GM21447 (cell line): ENCODE data around the gene C19orf25.
"Not testable (repeated sequence)": the region's sequence is repeated elsewhere in the genome, so short reads cannot be mapped to it uniquely, and the experiment has no call there.

Experiments used
- ATAC-seq: cut with Tn5 transposase; IDR thresholded peaks from one replicate; pipeline ENCODE4 v1.9.1; 2021; ENCODE audit not compliant: unreplicated experiment

Gene C19orf25

DNA sequence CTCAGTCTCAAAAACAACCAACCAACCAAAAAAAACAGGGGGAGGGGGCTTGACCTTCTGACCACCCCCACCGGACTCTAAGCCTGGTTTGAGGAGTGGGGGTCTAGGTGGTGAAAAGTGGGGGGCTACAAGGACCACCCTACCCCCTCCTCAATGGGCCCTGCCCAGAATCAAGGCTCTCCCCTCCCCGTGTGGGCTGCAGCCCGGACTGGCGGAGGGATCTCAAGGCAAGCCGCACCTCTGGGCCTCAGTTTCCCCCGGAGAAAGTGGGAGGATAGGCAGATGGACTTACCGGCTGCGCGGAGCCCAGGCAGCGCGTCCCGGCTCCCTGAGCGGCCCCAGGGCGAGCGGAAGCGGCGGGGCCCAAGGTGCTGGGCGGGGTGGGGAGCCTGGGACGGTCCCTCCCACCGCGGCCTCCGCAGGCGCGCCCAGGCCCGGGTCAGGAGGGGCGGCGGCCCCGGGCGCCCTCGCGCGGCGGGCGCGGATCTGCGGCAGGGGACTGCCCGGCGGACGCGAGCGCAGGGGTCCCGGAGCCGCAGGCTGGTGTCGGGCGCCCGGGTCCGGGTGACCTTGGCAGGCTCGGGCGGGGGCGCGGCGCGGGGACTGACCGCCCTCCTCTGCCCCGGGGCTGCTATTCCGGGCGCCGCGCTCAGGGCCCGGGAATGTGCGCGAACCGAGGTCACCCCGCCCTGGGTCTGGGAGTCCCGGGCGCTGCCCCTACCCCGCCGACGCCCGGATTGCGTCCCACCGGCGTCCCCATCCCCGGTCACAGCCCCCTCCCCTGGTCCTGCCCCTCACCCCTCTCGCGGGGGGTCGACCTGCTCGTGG lies 33.9 kb upstream of the C19orf25 start, which contains the start of gene ADAMTSL5:
Gene ADAMTSL5 (minus strand): TSS at position 349 of the 828 bp plus-strand sequence. CDS start 2,076 bp downstream, outside the sequence.
- ATAC-seq, result no peak

DNA sequence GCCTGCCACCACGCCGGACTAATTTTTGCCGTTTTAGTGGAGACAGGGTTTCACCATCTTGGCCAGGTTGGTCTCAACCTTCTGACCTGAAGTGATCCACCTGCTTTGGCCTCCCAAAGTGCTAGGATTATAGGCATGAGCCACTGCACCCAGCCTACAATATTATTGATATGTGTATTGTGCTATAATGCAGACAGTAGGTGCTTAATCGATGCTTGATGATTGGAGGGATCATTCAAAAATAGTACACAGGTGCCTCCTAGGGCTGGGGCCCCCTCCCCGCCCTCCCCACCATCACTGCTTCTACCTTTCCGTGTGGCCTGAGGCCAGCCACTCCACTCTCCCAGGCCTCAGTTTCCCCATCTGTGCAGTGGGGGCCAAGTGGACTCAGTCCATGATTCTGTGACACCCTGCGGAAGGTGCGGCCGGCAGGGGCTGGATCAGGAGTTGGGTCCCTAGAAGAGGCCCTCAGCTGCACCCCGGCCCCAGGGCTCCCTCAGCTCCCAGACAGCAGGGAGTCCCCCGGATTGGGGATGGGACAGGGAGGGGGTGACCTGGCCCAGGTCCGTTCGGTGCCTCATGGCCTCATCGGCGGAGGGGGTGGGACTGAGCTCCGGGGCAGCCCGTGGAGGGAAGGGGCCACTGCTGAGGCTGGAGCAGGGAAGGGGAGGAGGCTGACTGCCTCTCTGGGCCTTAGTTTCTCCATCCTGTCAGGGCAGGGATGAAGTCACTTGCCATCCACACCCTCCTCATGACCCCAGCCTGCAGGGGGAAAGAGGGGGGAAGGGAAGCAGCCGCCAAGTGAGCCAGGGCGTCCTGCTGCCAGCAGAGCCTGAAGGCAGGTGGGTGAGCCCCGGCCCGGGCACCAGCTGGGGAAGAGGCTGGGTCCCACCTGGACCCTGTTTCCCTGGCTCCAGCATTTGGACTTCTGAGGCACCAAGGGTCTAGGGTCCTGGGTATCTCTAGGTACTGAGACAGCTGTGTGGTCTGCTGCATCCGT lies 32.6 kb upstream of the C19orf25 start:
- ATAC-seq, result no peak

DNA sequence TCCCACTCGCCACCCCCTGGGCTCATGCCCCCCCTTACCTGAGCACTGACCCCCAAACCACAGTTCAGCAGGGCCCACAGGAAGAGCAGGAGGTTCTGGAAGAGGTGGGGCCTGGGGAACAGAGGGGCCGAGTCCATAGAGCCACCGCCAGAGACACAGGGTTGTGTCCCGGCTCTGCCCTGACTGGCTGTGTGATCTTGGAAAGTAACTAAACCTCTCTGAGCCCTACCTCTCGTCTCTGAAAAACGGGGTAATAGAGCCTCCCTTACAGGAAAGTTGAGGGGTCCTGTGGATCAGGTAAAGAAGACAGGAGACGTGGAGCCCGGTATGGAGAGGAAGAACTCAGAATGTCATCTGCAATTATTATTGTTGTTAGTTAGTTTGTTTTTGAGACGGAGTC lies 31.8 kb upstream of the C19orf25 start:
- ATAC-seq, result no peak

DNA sequence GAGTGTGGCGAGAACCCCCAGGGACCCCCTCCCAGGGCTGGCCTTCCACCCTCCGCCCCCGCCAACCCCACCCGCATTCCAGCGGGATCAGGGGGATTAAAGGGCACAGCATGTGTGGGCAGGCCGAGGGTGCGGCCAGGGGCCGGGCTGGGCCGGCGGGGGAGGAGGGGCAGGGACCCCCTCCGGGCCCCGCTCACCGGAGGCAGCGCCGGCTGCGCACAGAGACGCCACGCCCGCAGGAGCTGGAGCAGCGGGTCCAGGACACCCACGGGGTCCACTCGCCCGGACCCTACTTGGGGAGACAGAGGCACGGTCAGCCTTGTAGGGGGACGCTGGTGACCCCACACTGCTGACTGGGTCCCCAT lies 31.4 kb upstream of the C19orf25 start:
- no peak for ATAC-seq

DNA sequence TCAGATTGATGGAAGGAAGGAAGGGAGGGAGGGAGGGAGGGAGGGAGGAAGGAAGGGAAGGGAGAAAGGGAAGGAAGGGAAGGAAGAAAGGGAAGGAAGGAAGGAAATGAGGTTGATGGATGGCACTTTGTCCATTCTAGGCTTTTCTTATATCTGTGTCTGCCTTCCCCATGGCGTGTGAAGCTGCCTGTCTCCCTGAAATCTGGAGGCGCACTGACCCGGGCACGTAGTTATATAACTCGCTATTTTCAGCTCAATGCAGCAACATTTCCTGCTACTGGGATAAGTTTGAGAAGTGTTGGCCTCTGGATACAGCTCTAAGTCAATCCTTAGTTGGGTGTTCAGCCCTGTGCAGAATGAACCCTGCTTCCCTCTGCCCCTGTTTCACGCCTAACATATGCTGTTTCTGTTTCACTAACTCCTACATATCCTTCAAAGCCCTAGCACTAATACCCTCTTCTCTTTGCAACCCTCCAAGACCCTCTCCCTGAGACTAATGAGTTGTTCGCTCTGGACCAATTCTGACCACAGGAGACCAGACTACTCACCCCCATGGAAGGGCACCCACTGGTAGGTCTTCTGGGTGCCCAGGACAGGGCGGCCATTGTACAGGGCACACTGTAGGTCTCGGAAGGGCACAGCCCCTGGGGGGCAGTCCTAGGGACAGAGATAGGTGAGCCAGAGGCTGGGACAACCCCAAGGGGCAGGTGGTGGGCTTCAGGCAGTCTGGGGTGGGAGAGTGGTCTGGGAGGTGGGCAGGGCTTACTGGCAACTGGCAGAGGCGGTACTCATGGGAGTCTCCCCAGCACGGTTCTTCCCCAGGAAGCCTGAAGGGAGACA lies 30.8 kb upstream of the C19orf25 start:
- ATAC-seq, result no peak

DNA sequence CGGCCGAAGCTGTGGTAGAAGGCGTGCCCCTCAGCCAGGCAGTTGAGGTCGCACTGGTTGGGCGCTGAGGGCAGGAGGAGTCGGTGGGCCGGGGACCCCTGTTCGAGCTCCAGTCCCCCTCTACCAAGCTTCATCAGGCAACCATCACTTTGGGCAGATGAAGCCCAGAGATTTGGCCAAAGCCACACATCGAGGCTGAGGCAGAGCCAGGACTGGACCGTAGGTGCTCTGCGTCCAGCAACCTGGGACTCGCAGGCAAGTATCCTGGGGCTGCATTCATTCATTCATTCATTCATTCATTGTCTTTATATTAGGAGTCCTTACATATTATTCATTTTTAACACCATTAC lies 29.5 kb upstream of the C19orf25 start:
- no peak for ATAC-seq

DNA sequence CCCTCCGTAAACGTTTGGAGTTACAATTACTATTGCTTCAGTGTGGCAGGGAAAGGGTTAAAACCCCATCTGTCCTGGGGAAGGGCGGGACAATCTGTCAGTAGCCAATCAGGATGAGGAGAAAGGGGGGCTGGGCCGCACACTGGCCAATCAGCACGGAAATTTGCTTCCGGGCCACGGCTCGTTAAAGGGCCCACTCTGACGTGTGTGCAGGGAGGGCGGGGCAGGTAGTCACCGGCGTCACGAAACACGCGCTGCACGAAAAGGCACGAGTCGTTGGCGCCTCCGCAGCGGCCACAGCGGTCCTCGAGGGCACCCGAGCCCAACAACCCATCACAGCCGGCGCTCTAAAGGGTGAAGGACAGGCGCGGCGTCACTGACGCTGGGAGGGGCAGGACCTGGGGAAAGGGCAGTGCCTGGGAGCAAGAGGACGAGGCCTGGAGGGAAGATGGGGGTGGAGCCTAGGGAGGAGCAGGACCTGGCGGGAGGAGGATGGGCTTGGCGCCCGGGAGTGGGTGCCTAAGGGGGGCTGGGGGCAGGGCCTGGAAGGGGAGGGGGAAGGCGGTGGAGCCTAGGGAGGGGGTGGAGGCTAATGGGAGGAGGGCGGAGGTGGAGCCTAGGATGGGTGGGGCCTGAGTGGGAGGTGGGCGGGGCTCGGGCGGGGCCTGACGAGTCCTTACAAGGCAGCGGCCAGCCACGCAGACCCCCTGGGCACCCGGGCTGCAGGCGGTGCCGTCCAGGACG lies 28.9 kb upstream of the C19orf25 start:
- no peak for ATAC-seq

DNA sequence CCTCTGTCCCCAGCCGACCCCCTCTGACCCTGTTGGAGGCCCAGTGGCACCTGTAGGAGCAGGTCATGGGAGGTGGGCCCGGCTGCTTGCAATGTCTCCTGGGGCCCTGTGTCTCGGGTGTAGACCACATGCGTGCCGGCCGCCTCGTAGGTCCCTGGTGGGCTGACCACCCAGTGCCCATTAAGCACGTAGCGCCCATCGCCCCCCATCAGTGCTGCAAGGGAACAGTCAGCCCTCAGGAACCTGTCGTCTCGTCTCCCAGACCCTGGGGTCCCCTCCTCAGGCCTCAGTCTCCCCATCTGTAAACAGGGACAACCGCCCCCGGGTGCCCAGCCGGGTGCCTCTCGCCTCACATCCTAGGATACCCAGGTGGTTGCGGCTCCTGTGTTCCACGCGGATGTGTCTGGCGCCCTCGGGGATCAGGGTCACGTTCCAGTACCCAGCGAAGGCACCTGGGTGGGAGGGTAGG lies 28.2 kb upstream of the C19orf25 start:
- ATAC-seq, result no peak

DNA sequence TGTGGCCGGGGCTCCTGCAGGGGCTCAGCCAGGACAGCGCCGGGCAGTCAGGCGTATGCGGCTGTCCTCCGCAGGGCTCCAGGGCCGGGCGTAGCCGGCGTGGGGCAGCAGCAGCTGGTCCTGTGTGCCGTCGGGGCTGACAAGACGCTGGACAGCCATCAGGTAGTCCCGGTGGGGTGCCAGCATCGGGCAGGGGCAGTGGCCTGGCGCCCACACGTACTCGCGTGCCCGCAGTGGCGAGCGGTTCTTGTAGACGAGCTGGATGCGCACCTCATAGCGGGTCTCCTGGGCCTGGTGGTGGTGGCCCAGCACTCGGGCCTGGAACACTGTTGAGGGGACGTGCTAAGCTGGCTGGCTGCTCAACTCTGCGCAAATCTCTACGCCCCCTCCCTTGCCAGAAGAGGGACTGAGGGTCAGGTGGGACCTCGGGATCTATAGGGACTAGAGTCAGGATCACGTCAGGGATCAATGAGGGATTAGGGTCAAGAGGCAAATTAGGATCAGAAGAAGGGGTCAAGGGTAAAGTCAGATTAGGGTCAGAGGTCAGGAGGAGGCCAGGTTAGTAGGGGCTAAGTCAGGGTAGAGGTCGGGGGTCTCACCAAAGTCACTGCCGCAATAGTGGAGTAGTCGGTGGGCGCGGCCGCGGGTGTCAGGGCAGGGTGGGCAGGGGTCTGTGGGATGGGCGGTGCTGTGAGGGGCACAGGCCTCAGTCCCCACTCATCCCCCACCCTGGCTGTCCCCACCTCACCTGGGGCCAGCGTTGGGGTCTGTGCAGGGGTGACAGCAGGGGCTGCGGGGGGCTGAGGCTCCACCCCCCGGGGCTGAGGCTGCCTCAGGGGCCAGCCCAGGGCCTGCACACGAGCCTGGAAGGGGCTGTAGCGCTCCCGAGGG lies 27.2 kb upstream of the C19orf25 start:
- ATAC-seq, result no peak

DNA sequence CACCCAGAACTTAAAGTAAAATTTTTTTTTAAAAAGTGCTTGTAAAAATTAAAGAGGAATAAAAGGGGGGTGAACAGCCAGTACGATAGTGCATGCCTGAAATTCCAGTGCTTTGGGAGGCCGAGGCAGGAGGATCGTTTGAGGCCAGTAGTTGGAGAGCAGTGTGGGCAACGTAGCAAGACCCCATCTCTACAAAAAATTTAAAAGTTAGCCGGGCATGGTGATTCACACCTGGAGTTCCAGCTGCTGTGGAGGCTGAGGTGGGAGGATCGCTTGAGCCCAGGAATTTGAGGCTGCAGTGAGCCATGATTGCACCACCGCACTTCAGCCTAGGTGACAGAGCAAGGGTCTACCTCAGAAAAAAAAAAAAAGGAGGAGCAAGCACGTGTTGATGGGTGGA lies 26.0 kb upstream of the C19orf25 start:
- ATAC-seq, result no peak

DNA sequence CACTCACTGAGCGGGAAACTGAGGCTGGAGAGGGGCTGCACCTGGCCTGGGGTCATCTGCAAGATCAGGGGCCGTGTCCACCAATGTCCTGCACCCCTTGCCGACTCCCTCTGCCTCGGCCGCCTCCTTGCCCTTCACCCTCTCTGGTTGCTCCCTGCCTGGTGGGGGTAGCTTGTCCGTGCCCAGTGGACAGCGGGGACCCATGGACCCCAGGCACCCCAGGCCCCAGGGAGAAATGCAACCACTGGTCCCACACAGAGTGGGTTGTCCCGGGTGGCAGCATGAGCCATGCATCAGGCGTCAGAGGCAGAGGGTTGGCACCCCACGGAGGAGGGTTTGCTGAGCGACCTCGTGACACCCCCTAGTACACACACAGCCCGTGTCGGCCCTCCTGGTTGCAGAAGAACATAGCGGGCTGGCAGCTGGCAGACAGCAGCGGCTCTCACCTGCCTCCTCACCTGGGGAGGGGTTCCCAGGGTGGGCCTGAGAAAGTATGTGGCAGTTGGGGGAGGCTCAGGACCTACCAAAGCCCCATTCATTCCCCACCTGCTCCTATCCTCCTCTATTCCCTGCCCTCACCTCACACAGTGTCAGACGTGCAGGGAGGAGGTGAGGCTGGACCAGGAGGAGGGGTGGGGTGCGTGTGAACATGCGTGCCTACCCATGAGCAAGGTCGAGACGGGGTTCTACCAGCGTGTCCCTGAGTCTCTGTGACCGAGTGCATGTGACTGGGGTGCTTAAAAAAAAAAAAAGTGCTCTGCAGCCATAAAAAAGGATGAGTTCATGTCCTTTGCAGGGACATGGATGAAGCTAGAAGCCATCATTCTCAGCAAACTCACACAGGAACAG lies 25.1 kb upstream of the C19orf25 start:
- no peak for ATAC-seq

DNA sequence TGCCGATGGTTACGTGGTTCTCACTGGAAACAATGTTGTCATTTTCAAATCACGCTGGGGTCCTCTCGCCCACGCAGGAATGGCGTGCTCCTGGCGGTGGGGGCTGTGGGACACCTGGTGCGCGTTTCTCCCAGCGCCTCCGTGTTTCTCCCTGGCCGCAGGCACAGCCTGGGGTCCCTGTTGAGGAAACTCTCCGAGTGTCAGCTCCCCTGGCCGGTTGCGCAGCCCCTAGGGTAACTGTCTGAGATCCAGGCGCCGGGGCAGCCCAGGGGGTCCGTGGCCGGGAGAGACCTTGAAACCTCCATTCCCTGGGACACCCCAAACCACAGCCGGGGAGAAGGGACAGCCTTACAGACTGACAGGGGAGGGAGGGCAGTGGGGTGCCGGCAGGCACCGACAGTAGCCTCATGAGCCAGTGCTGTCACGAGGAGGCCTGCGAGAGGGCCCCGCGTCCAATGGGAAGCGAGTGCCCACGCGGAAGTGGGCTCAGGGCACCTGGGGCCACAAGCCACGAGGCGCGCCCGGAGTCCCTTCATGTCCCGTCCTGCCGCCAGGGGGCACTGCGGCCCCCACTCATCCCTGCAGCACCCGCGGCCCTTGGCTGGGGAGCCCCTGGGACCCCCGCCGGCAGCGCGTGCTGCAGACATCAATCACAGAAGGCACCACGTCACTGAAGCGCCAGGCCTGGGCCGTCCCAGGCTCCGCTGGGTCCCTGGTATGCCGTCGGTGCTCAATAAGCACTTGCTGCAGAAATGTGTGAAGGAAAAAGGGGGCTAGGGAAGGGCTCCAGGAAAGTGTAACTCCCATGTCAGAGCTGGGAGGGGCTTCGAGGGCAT lies 24.3 kb upstream of the C19orf25 start:
- no peak for ATAC-seq

DNA sequence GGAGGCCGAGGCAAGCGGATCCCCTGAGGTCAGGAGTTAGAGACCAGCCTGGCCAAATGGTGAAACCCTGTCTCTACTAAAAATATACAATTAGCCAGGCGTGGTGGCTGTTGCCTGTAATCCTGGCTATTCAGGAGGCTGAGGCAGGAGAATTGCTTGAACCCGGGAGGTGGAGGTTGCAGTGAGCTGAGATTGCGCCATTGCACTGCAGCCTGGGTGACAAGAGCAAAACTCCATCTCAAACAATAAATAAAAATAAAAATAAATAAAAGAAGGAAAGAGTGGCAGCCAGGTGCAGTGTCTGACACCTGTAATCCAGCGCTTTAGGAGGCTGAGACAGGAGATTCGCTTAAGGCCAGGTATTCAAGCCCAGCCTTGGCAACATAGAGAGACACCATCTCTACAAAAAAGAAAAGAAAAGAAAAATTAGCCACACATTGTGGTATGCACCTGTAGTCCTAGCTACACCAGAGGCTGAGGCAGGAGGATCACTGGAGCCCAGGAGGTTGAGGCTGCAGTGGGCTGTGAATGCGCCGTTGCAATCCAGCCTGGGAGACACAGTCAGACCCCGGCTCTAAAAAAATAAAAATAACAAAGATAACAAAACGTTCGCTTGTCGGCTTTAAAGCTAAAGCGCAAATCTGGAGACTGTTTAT lies 23.5 kb upstream of the C19orf25 start:
- no peak for ATAC-seq

DNA sequence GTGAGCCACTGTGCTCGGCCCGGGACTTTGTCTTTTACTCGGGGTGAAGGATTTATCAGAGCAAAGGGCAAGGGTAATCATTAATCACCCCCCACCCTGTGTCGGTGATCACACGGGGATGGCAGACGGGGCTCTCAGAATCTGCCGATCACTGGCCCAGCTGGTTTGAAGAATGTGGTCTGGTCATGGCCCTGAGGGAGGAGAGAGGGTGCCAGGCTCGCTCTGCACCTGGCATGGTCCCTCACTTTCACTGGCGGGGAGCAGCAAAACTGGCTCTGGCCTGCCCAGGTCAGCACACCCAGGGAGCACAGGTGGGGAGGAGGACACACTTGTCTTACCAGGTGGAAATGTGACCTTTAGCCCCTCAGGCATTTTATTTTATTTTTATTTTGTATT lies 22.2 kb upstream of the C19orf25 start:
- ATAC-seq, result no peak

DNA sequence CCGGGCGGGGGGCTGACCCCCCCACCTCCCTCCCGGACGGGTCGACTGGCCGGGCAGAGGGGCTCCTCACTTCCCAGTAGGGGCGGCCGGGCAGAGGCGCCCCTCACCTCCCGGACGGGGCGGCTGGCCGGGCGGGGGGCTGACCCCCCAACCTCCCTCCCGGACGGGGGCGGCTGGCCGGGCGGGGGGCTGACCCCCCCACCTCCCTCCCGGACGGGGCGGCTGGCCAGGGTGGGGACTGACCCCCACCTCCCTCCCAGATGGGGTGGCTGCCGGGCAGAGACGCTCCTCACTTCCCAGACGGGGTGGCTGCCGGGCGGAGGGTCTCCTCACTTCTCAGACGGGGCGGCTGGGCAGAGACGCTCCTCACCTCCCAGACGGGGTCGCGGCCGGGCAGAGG lies 20.2 kb upstream of the C19orf25 start:
- not testable (repeated sequence) for ATAC-seq

DNA sequence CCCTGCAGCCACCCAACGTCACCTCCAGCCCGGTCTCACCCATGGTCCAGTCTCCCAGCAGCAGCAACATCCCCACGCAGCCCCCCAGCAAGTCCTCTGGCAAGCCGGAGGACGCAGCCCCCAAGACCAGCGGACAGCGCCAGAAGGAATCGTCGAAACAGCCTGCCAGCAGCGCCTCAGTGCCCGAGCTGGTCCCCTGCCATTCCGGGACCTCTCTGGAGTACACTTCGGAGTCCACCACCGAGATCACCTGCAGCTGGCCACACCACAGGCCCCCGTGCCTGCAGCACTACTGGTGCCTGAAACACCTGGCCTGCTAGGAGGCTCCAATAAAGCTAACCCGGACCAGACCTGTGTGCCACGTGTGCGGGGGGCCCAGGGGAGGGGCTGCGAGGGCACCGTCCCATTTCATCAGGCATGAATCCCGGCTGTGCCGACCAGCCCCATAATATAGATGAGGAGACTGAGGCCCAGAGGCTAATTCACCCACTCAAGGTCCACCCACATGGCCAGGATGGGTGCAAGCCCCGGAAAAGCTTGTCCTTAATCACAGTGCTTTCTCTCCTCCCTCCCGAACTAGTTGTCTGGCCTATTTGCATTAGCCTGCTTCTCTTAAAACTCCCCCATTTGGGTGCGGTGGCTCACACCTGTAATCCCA lies 18.7 kb upstream of the C19orf25 start:
- no peak for ATAC-seq
